Sigmoid colon (tissue), 3 donors: Measurements from ENCODE around the gene CENPQ.

Experiments used
- POLR2A ChIP-seq, 2 donors: fragments of 450-650 bp; IDR thresholded peaks; one replicate each; pipeline ENCODE4 v1.6.1; 2016; ENCODE audit warnings: antibody characterized with exemption in 2 of 2, mild to moderate bottlenecking in 2 of 2, moderate library complexity in 2 of 2
- TF ChIP-seq, protein P1 (sequence below), 4 experiments: fragments of 450-650 bp in 3 of 4; fragments of 200-600 bp in 1 of 4; IDR thresholded peaks; one replicate each; pipeline ENCODE4 v1.5.1; 2016 to 2019; ENCODE audit warnings: antibody characterized with exemption in 4 of 4, mild to moderate bottlenecking in 3 of 4, moderate library complexity in 2 of 4

DNA sequence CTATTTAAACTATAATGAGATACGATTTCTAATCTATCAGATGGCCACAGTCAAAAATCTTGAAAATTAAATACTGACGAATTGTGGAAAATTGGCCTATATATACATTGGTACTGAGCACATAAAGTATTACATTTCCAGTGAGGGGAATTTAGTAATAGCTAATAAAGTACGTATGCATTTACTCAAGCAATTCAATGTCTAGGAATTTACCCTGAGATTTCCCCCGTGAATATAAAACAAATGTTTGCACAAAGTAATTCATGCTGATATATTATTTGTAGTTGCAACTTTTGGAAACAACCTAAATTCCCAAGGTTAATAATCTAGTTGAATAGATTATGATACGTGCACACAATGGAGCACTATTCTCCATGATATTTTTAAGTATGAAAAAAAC, 72.6 kb downstream of the CENPQ start:
- TF ChIP-seq, protein P1, sequence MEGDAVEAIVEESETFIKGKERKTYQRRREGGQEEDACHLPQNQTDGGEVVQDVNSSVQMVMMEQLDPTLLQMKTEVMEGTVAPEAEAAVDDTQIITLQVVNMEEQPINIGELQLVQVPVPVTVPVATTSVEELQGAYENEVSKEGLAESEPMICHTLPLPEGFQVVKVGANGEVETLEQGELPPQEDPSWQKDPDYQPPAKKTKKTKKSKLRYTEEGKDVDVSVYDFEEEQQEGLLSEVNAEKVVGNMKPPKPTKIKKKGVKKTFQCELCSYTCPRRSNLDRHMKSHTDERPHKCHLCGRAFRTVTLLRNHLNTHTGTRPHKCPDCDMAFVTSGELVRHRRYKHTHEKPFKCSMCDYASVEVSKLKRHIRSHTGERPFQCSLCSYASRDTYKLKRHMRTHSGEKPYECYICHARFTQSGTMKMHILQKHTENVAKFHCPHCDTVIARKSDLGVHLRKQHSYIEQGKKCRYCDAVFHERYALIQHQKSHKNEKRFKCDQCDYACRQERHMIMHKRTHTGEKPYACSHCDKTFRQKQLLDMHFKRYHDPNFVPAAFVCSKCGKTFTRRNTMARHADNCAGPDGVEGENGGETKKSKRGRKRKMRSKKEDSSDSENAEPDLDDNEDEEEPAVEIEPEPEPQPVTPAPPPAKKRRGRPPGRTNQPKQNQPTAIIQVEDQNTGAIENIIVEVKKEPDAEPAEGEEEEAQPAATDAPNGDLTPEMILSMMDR (IDR thresholded peaks at IDR 0.05): no peak
- no peak for TF ChIP-seq POLR2A (IDR thresholded peaks at IDR 0.05)
